Measurements from ENCODE around the gene S100A4. TPM values are rescaled to one million over a fixed set of nuclear protein-coding genes. Genes with fewer than 3 reads are reported as not detected.

Gene S100A4
- total RNA-seq, 1 experiment from 2014 or later, result 384 TPM

GRCh38 chr1:153513666-153514065, 31.9 kb downstream of the S100A4 start:
- Histone ChIP-seq H3K4me2 (ENCODE audit: low read length) (no peak overlapping the region), H3K36me3 (ENCODE audit: control insufficient read depth in 1 of 2, insufficient read depth in 2 of 2, low read length in 2 of 2) (no peaks in the 10 kb centered on the region), H3K79me2 (ENCODE audit: insufficient read depth, low read length) (no peaks in the 10 kb centered on the region), H2AFZ (ENCODE audit: low read depth, low read length, poor library complexity, severe bottlenecking) (no peak overlapping the region), H3K27ac (ENCODE audit: low read depth, low read length) (no peak overlapping the region), H4K20me1 (ENCODE audit: insufficient read depth) (no peaks in the 10 kb centered on the region), H3K9me3 (ENCODE audit: control insufficient read depth in 1 of 2, insufficient read depth in 1 of 2, low read depth in 1 of 2, low read length in 2 of 2) (no peaks in the 10 kb centered on the region), H3K27me3 (ENCODE audit: insufficient read depth, low read length) (no peaks in the 10 kb centered on the region), H3K9ac (ENCODE audit: low read length) (no peak overlapping the region), H3K9me2 (ENCODE audit: insufficient read depth) (no peaks in the 10 kb centered on the region), H3K4me1 (ENCODE audit: control insufficient read depth in 1 of 2, insufficient read depth in 2 of 2, low read length in 2 of 2) (peaks cover 27 to 73% of the 10 kb centered on the region in 2 experiments), H3K4me3 (replicated peaks in 1 of 2; ENCODE audit: low read depth in 1 of 2, low read length in 2 of 2) (no peak overlapping the region)
- TF ChIP-seq EGR1 (IDR thresholded peaks at IDR 0.05; ENCODE audit: low read depth) (no peak), ELF1 (IDR thresholded peaks at IDR 0.05; ENCODE audit: borderline replicate concordance, low read depth) (no peak), TCF7L2 (IDR thresholded peaks at IDR 0.05; ENCODE audit: borderline replicate concordance, extremely low read depth, insufficient read depth, insufficient read length) (no peak), FOSL1 (IDR thresholded peaks at IDR 0.05; ENCODE audit: low read depth) (no peak), EZH2 (IDR thresholded peaks at IDR 0.05) (no peak), MAX (IDR thresholded peaks at IDR 0.05) (no peak), ZNF274 (IDR thresholded peaks at IDR 0.05; ENCODE audit: low read depth, low read length) (no peak), POLR2AphosphoS5 (IDR thresholded peaks at IDR 0.05; ENCODE audit: low read depth, low read length) (no peak), YY1 (IDR thresholded peaks at IDR 0.05; ENCODE audit: extremely low read depth, insufficient replicate concordance, low read depth, low read length) (no peak), POLR2A (IDR thresholded peaks at IDR 0.05; ENCODE audit: borderline replicate concordance, extremely low read depth, insufficient read depth, insufficient read length) (no peak), JUND (IDR thresholded peaks at IDR 0.05) (no peak)
- ATAC-seq (no peak), DNase-seq (ENCODE audit: low read depth, low spot score) (no peak)
- ChIA-PET RAD21 (ENCODE audit: low non-redundant PET in 1 of 2, low total read pairs in 2 of 2, uncharacterized antibody in 2 of 2, unreplicated experiment in 2 of 2) (no interaction called here), POLR2A (no interaction called here), CTCF (interaction anchor here (0.7 to 2.4 kb wide), 3 partner anchors 19 to 114 kb away, joined by 3 to 7 read pairs (median 4); partner anchors contain the start of gene S100A13)
- no TSS peak for BruUV-seq (replicated peaks)
- intact Hi-C loops (cut with micrococcal nuclease), result loop anchor here (2.0 kb wide), 1 partner anchor 19 kb away; no protein-coding TSS in a partner anchor

- no peak overlapping the region for H2AFZ ChIP-seq (ENCODE audit: low read depth, low read length, poor library complexity, severe bottlenecking)
- no peaks in the 10 kb centered on the region for H3K9me2 ChIP-seq (ENCODE audit: insufficient read depth)
- H3K36me3 ChIP-seq (ENCODE audit: control insufficient read depth in 1 of 2, insufficient read depth in 2 of 2, low read length in 2 of 2), result no peaks in the 10 kb centered on the region
- no peaks in the 10 kb centered on the region for H3K9me3 ChIP-seq (ENCODE audit: control insufficient read depth in 1 of 2, insufficient read depth in 1 of 2, low read depth in 1 of 2, low read length in 2 of 2)
- peak overlapping the region; percentile 17; the same call in 1 of the 2 replicates for H3K4me2 ChIP-seq (ENCODE audit: low read length)
- H3K4me3 ChIP-seq (replicated peaks in 1 of 2; ENCODE audit: low read depth in 1 of 2, low read length in 2 of 2), result no peak overlapping the region
- H3K79me2 ChIP-seq (ENCODE audit: insufficient read depth, low read length), result no peaks in the 10 kb centered on the region
- BruUV-seq (replicated peaks), result no TSS peak
- TF ChIP-seq CTCF (IDR thresholded peaks at IDR 0.05 in 2 of 3, conservative IDR thresholded peaks at IDR 0.05 in 1 of 3; ENCODE audit: borderline replicate concordance in 1 of 3, insufficient read depth in 1 of 3, low read depth in 2 of 3, low read length in 2 of 3), result peak in 2 of 3 experiments; percentile 28 to 29; a peak in 2 of 6 replicates
- peak; percentile 40 for TF ChIP-seq YY1 (IDR thresholded peaks at IDR 0.05; ENCODE audit: extremely low read depth, insufficient replicate concordance, low read depth, low read length)
- peak; percentile 52 for TF ChIP-seq RAD21 (IDR thresholded peaks at IDR 0.05; ENCODE audit: low read depth)
- no peak for TF ChIP-seq ELF1 (IDR thresholded peaks at IDR 0.05; ENCODE audit: borderline replicate concordance, low read depth)
- H3K27me3 ChIP-seq (ENCODE audit: insufficient read depth, low read length), result no peaks in the 10 kb centered on the region
- ChIA-PET POLR2A (no interaction called here), CTCF (interaction anchor here (1.1 to 2.4 kb wide), 2 partner anchors 20 to 115 kb away, joined by 4 to 7 read pairs; partner anchors contain the start of gene S100A13), RAD21 (ENCODE audit: low non-redundant PET in 1 of 2, low total read pairs in 2 of 2, uncharacterized antibody in 2 of 2, unreplicated experiment in 2 of 2) (interaction anchor here in 1 of 2 experiments (0.6 kb wide), 1 partner anchor 94 kb away, joined by 4 read pairs; no protein-coding TSS in a partner anchor)
- DNase-seq (ENCODE audit: low read depth, low spot score) (no peak), ATAC-seq (peak; percentile 10; the same call in 1 of the 2 replicates)
- peaks cover 27 to 78% of the 10 kb centered on the region in 2 experiments for H3K4me1 ChIP-seq (ENCODE audit: control insufficient read depth in 1 of 2, insufficient read depth in 2 of 2, low read length in 2 of 2)
- intact Hi-C loops (cut with micrococcal nuclease), result loop anchor here (2.0 kb wide), 1 partner anchor 20 kb away; no protein-coding TSS in a partner anchor
- peak overlapping the region; percentile 6; the same call in 1 of the 2 replicates for H3K27ac ChIP-seq (ENCODE audit: low read depth, low read length)
- H4K20me1 ChIP-seq (ENCODE audit: insufficient read depth), result no peaks in the 10 kb centered on the region
- no peak overlapping the region for H3K9ac ChIP-seq (ENCODE audit: low read length)
Observed at GRCh38 chr1:153513023-153513422, 32.6 kb downstream of the S100A4 start.
